H1 (cell line): ENCODE data around the gene WDR64. TPM values are rescaled to one million over a fixed set of nuclear protein-coding genes. Genes with fewer than 3 reads are reported as not detected.

Experiments
- CTCF ChIA-PET: fragments of 300-600 bp; sonication (Branson Sonifier 250); formaldehyde crosslinking; loops from one replicate; lab custom pipeline; 2021; ENCODE audit not compliant: partially characterized antibody; lab: Charles Lee
- POLR2A ChIA-PET: fragments of 300-600 bp; sonication (Branson Sonifier 250); formaldehyde crosslinking; loops from one replicate; lab custom pipeline; 2021; ENCODE audit warnings: inconsistent platforms; ENCODE audit not compliant: partially characterized antibody; lab: Charles Lee
- DNase-seq, 2 experiments: peaks; one replicate each; pipeline versions ENCODE4 v3.0.0 to v3.0.0-alpha.2; 2010 to 2022; ENCODE audit warnings: low spot score in 2 of 2, low read depth in 1 of 2, mixed read lengths in 1 of 2
- FAIRE-seq: peaks from 2 replicates; lab custom pipeline; 2011; peaks lifted over from hg19 to GRCh38; lab: Jason Lieb, UNC
- H2AFZ ChIP-seq: 2 replicates; pipeline ENCODE4 v1.8.1; 2012; ENCODE audit warnings: low read length, inconsistent platforms
- H2AK5ac ChIP-seq: 2 replicates; pipeline ENCODE4 v1.6.1; 2013; ENCODE audit warnings: low read depth, low read length
- H2BK120ac ChIP-seq: replicated peaks from 2 replicates; pipeline ENCODE3; 2013; ENCODE audit warnings: low read depth, low read length, inconsistent platforms
- H2BK12ac ChIP-seq: 2 replicates; pipeline ENCODE4 v1.6.1; 2013; ENCODE audit warnings: low read depth, low read length
- H2BK15ac ChIP-seq: 2 replicates; pipeline ENCODE4 v1.6.1; 2013; ENCODE audit warnings: low read length
- H2BK20ac ChIP-seq: 2 replicates; pipeline ENCODE4 v1.6.1; 2013; ENCODE audit warnings: low read length
- H2BK5ac ChIP-seq: 2 replicates; pipeline ENCODE4 v1.6.1; 2013; ENCODE audit warnings: low read depth, low read length
- H3K14ac ChIP-seq: 2 replicates; pipeline ENCODE4 v1.6.1; 2013; ENCODE audit warnings: inconsistent platforms; ENCODE audit not compliant: insufficient read length
- H3K18ac ChIP-seq: 2 replicates; pipeline ENCODE4 v1.6.1; 2013; ENCODE audit warnings: low read length; ENCODE audit errors: extremely low read depth
- H3K23ac ChIP-seq: 2 replicates; pipeline ENCODE4 v1.6.1; 2013; ENCODE audit warnings: inconsistent platforms; ENCODE audit not compliant: insufficient read length
- H3K23me2 ChIP-seq: 2 replicates; pipeline ENCODE4 v1.6.1; 2013; ENCODE audit warnings: low read depth, low read length
- H3K27ac ChIP-seq: 2 replicates; pipeline ENCODE4 v1.6.1; 2011; ENCODE audit warnings: low read depth, low read length, inconsistent platforms
- H3K27me3 ChIP-seq, 4 experiments: replicated peaks in 1 of 4; 1 replicate in 1 of 4; 2 replicates in 3 of 4; pipeline versions ENCODE4 v1.6.1 to v1.8.1; 2011 to 2013; ENCODE audit warnings: low read length in 3 of 4, mild to moderate bottlenecking in 3 of 4, inconsistent platforms in 2 of 4, mixed read lengths in 2 of 4, moderate library complexity in 1 of 4; ENCODE audit not compliant: control insufficient read depth in 3 of 4, insufficient read depth in 3 of 4; ENCODE audit errors: extremely low read depth in 1 of 4
- H3K36me3 ChIP-seq, 4 experiments: 2 replicates each; pipeline versions ENCODE4 v1.6.1 to v1.8.1; 2011 to 2013; ENCODE audit warnings: mild to moderate bottlenecking in 4 of 4, low read length in 3 of 4, moderate library complexity in 2 of 4, control low read depth in 1 of 4, inconsistent platforms in 1 of 4; ENCODE audit not compliant: insufficient read depth in 4 of 4, control insufficient read depth in 2 of 4
- H3K4ac ChIP-seq: replicated peaks from 2 replicates; pipeline ENCODE3; 2013; ENCODE audit warnings: low read length, low read depth, mixed read lengths, inconsistent platforms; ENCODE audit not compliant: insufficient read length
- H3K4me1 ChIP-seq, 4 experiments: replicated peaks in 1 of 4; 1 replicate in 1 of 4; 2 replicates in 3 of 4; pipeline versions ENCODE4 v1.6.1 to v1.8.1; 2011 to 2013; ENCODE audit warnings: low read length in 3 of 4, inconsistent platforms in 2 of 4, mixed read lengths in 1 of 4; ENCODE audit not compliant: insufficient read depth in 4 of 4, control insufficient read depth in 3 of 4
- H3K4me2 ChIP-seq, 2 experiments: 2 replicates each; pipeline versions ENCODE4 v1.6.1 to v1.8.1; 2011 to 2013; ENCODE audit warnings: low read depth in 2 of 2, low read length in 2 of 2, control low read depth in 1 of 2, inconsistent platforms in 1 of 2, mild to moderate bottlenecking in 1 of 2; ENCODE audit not compliant: insufficient read depth in 1 of 2
- H3K4me3 ChIP-seq, 4 experiments: fragments of 200-600, 300-600 bp in 1 of 4; sonication (generic), shearing (Covaris generic), sonication (Bioruptor Twin) in 1 of 4; 2 replicates each; pipeline versions ENCODE4 v1.5.1 to v1.8.1; 2011 to 2016; ENCODE audit warnings: low read length in 4 of 4, low read depth in 3 of 4, control low read depth in 2 of 4, inconsistent platforms in 2 of 4, mild to moderate bottlenecking in 2 of 4, mixed read lengths in 1 of 4, moderate library complexity in 1 of 4; ENCODE audit not compliant: insufficient read depth in 2 of 4; ENCODE audit errors: extremely low read depth in 1 of 4
- H3K56ac ChIP-seq: replicated peaks from 2 replicates; pipeline ENCODE3; 2013; ENCODE audit warnings: low read depth, mild to moderate bottlenecking, mixed read lengths, low read length, inconsistent platforms; ENCODE audit not compliant: insufficient read length
- H3K79me1 ChIP-seq: 2 replicates; pipeline ENCODE4 v1.6.1; 2013; ENCODE audit warnings: low read depth, low read length, control low read depth
- H3K79me2 ChIP-seq, 2 experiments: 2 replicates each; pipeline versions ENCODE4 v1.6.1 to v1.8.1; 2012 to 2013; ENCODE audit warnings: low read length in 2 of 2, mild to moderate bottlenecking in 2 of 2, inconsistent platforms in 1 of 2; ENCODE audit not compliant: insufficient read depth in 2 of 2, control insufficient read depth in 1 of 2
- H3K9ac ChIP-seq, 4 experiments: replicated peaks in 1 of 4; 1 replicate in 1 of 4; 2 replicates in 3 of 4; pipeline versions ENCODE4 v1.6.1 to v1.8.1; 2011 to 2013; ENCODE audit warnings: low read depth in 3 of 4, low read length in 3 of 4, control low read depth in 2 of 4, mild to moderate bottlenecking in 2 of 4, moderate library complexity in 2 of 4, inconsistent platforms in 1 of 4; ENCODE audit errors: extremely low read depth in 1 of 4
- H3K9me3 ChIP-seq, 2 experiments: 2 replicates each; pipeline versions ENCODE4 v1.6.1 to v1.8.1; 2012 to 2013; ENCODE audit warnings: mild to moderate bottlenecking in 2 of 2, moderate library complexity in 2 of 2, control low read depth in 1 of 2, inconsistent platforms in 1 of 2, low read depth in 1 of 2, low read length in 1 of 2, mixed read lengths in 1 of 2; ENCODE audit not compliant: insufficient read depth in 2 of 2
- H4K20me1 ChIP-seq, 2 experiments: replicated peaks in 1 of 2; 2 replicates each; pipeline versions ENCODE3 to v1.8.1; 2011 to 2013; ENCODE audit warnings: inconsistent platforms in 2 of 2, low read length in 2 of 2, mild to moderate bottlenecking in 1 of 2; ENCODE audit not compliant: insufficient read depth in 2 of 2, control insufficient read depth in 1 of 2
- H4K5ac ChIP-seq: 2 replicates; pipeline ENCODE4 v1.6.1; 2013; ENCODE audit warnings: low read length, low read depth, mixed read lengths, inconsistent platforms; ENCODE audit not compliant: insufficient read length
- H4K8ac ChIP-seq: 2 replicates; pipeline ENCODE4 v1.8.0; 2013; ENCODE audit warnings: mild to moderate bottlenecking, moderate library complexity, low read length, inconsistent platforms; ENCODE audit not compliant: insufficient read depth; ENCODE audit errors: extremely low read depth
- H4K91ac ChIP-seq: replicated peaks from 2 replicates; pipeline ENCODE3; 2013; ENCODE audit warnings: low read length, mixed read lengths, inconsistent platforms; ENCODE audit not compliant: insufficient read length
- ASH2L ChIP-seq: fragments of 200-600, 300-600 bp; sonication (generic); IDR thresholded peaks from one replicate; pipeline ENCODE4 v1.7.1; 2017; ENCODE audit warnings: low read length
- BACH1 ChIP-seq: IDR thresholded peaks from 2 replicates; pipeline ENCODE4 v1.6.1; 2012; ENCODE audit warnings: low read length, improper control_type of control experiment
- BCL11A ChIP-seq, 2 experiments: IDR thresholded peaks; one replicate each; pipeline ENCODE4 v1.6.1; 2011; ENCODE audit warnings: low read depth in 2 of 2, low read length in 2 of 2, mild to moderate bottlenecking in 2 of 2
- CBX5 ChIP-seq: fragments of 300-800, 300-1000 bp; sonication (generic); IDR thresholded peaks from 2 replicates; pipeline ENCODE4 v1.7.1; 2016; ENCODE audit warnings: antibody characterized with exemption, low read length, low read depth
- EGR1 ChIP-seq: IDR thresholded peaks from 2 replicates; pipeline ENCODE4 v1.6.1; 2011; ENCODE audit warnings: low read depth, low read length, borderline replicate concordance
- EZH2 ChIP-seq: fragments of 200-600 bp; sonication (generic); IDR thresholded peaks from 2 replicates; pipeline ENCODE4 v1.7.1; 2012; ENCODE audit warnings: low read depth, mild to moderate bottlenecking, moderate library complexity, low read length, inconsistent platforms; ENCODE audit not compliant: severe bottlenecking
- HDAC2 ChIP-seq, 2 experiments: fragments of 300-600 bp in 1 of 2; sonication (generic) in 1 of 2; IDR thresholded peaks; 2 replicates each; pipeline ENCODE4 v1.6.1; 2011 to 2012; ENCODE audit warnings: low read depth in 2 of 2, low read length in 2 of 2, mild to moderate bottlenecking in 2 of 2, moderate library complexity in 2 of 2, borderline replicate concordance in 1 of 2, inconsistent platforms in 1 of 2
- HDAC6 ChIP-seq: IDR thresholded peaks from one replicate; pipeline ENCODE4 v1.7.1; 2012; ENCODE audit warnings: low read depth, mild to moderate bottlenecking, inconsistent platforms, low read length, moderate library complexity
- MAFK ChIP-seq: IDR thresholded peaks from 2 replicates; pipeline ENCODE4 v1.6.1; 2012; ENCODE audit warnings: low read depth, mild to moderate bottlenecking, improper control_type of control experiment, low read length
- SP4 ChIP-seq: IDR thresholded peaks from 2 replicates; pipeline ENCODE4 v1.6.1; 2012; ENCODE audit warnings: low read length, inconsistent platforms
- TAF1 ChIP-seq: IDR thresholded peaks from 2 replicates; pipeline ENCODE4 v1.6.1; 2011; ENCODE audit warnings: mild to moderate bottlenecking, low read depth, low read length
- WGBS, 2 experiments: shearing (Covaris generic) in 1 of 2; methylation state at CpG; one replicate each; pipeline versions ENCODE4 v1.1.6 to v1.1.7; 2013 to 2015; ENCODE audit warnings: low lambda C conversion rate in 2 of 2, mixed read lengths in 2 of 2, inconsistent platforms in 1 of 2, low coverage in 1 of 2, missing lambda C conversion rate in 1 of 2; ENCODE audit not compliant: insufficient replicate concordance in 2 of 2, insufficient coverage in 1 of 2, insufficient read length in 1 of 2; ENCODE audit errors: extremely low coverage in 1 of 2, missing lambda C conversion rate in 1 of 2; 5-methylcytosine and 5-hydroxymethylcytosine counted together
- polyA plus RNA-seq, 7 experiments: library from polyadenylated mRNA; depleted of rRNA in 3 of 7; stranded (reverse) in 5 of 7; unstranded in 2 of 7; fragments of >200 nt in 5 of 7; fragments of 200-250 nt in 2 of 7; gene quantifications; 1 replicate in 5 of 7; 2 replicates in 1 of 7; 4 replicates in 1 of 7; pipeline versions ENCODE4 v1.2.1 to v1.2.3, GENCODE V29; 2011 to 2013; ENCODE audit warnings: missing spikeins in 2 of 7, mixed read lengths in 2 of 7
- total RNA-seq: library from RNA; stranded (reverse); fragmentation: NEBNext Ultra II Directional; extraction: Animal tissue kit (Norgen Biotek cat#: 25700); gene quantifications from 2 replicates; pipeline ENCODE4 v1.2.1, GENCODE V29; 2021

Gene WDR64
- total and polyA plus RNA-seq, 2 of the 8 experiments (the other 6 are each of a cell fraction or from before 2014, with no cell fraction given), result 0.02 TPM; not detected in 1

- CTCF ChIA-PET, result no interaction called here
- no peak for TF ChIP-seq TAF1
- no peak for TF ChIP-seq EZH2
- no peak for TF ChIP-seq EGR1
- no peak for TF ChIP-seq BCL11A (IDR thresholded peaks at IDR 0.05; ENCODE audit: low read depth in 2 of 2, low read length in 2 of 2)
- no peak for TF ChIP-seq HDAC6
- no peak for TF ChIP-seq SP4
- no peak for TF ChIP-seq ASH2L
- no peak for TF ChIP-seq HDAC2 (IDR thresholded peaks at IDR 0.05; ENCODE audit: borderline replicate concordance in 1 of 2, low read depth in 2 of 2, low read length in 2 of 2)
- TF ChIP-seq CBX5, result no peak
- no peak for TF ChIP-seq BACH1
- TF ChIP-seq MAFK, result no peak
Observed at GRCh38 chr1:241711326-241711725, 59.2 kb downstream of the WDR64 start.

More at GRCh38 chr1:241711326-241711725, 59.2 kb downstream of the WDR64 start:
- Histone ChIP-seq H3K79me2 (no peaks in the 10 kb centered on the region), H3K23me2 (no peaks in the 10 kb centered on the region), H3K4ac (no peak overlapping the region), H3K23ac (no peak overlapping the region), H2BK20ac (no peak overlapping the region), H3K4me1 (no peaks in the 10 kb centered on the region), H2BK120ac (no peak overlapping the region), H4K91ac (no peak overlapping the region), H3K56ac (no peak overlapping the region), H3K9ac (no peak overlapping the region), H2BK12ac (no peak overlapping the region), H2AFZ (no peak overlapping the region), H3K27me3 (no peaks in the 10 kb centered on the region), H3K4me3 (no peak overlapping the region), H2BK5ac (no peak overlapping the region), H3K36me3 (no peaks in the 10 kb centered on the region), H4K5ac (no peak overlapping the region), H3K4me2 (no peak overlapping the region), H3K14ac (no peak overlapping the region), H3K9me3 (no peaks in the 10 kb centered on the region), H3K18ac (no peak overlapping the region), H4K20me1 (no peaks in the 10 kb centered on the region), H2BK15ac (no peak overlapping the region), H3K79me1 (no peaks in the 10 kb centered on the region), H4K8ac (no peak overlapping the region), H2AK5ac (no peak overlapping the region), H3K27ac (no peak overlapping the region)
- FAIRE-seq (no peak), DNase-seq (no peak)
- WGBS, 2 experiments, result 88% methylated on average over 6 of the region's 6 CpGs; no CpG with 5 or more reads in 1 of the 2 experiments
- POLR2A ChIA-PET, result no interaction called here
